Umbilical cord (tissue), 2 donors: ENCODE data around the gene RALGAPA1. TPM values are rescaled to one million over a fixed set of nuclear protein-coding genes. Genes with fewer than 3 reads are reported as not detected.
"Not testable (repeated sequence)": the region's sequence is repeated elsewhere in the genome, so short reads cannot be mapped to it uniquely, and the experiment has no call there.

Experiments
- DNase-seq: peaks from one replicate; pipeline ENCODE4 v3.0.0-alpha.2; 2015; ENCODE audit warnings: low spot score
- total RNA-seq: library from RNA; depleted of rRNA; stranded (reverse); fragments of >200 nt; gene quantifications from one replicate; pipeline ENCODE4 v1.2.3, GENCODE V29; 2014; ENCODE audit warnings: low replicate concordance; ENCODE audit not compliant: insufficient read depth

RALGAPA1 gene
- total RNA-seq, 1 donor from 2014 or later = 69.1 TPM

DNA sequence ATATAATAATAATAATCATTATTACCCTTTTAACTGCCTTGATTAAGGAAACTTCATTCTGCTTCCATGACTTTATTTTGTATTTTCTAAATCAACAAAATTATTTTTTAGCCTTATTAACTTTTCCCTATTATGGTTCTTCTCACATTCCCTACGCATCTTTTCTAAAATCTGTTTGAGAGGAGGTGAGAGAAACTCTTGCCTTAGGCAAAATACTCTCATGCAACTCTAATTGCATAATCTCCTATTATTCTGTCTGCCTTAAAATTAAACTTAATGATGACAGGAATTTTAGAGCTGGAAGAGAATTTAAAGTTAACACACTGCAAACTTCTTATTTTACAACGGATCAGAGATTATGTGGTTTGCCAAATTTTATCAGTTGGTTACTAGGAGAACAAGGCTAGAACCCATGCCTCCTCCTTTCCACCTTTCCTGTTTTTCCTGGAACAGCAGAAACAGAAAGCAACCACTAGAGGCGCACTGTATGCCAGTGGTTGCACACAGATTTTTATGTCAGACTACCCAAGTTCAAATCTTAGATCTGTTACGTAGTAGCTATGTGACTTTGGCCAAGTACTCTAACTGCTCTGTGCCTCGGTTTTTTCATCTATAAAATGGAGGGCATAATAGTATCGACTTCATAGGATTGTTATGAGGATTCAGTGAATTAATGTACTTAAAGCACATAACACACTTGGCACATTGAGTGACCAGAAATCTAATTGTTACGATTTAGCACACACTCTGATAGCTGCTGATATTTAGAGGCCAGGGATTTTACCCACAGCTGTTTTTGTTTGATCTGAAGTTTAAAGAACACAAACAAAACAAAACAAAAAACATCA lies 12.7 kb upstream of the RALGAPA1 start:
- peak; percentile 38 for DNase-seq

DNA sequence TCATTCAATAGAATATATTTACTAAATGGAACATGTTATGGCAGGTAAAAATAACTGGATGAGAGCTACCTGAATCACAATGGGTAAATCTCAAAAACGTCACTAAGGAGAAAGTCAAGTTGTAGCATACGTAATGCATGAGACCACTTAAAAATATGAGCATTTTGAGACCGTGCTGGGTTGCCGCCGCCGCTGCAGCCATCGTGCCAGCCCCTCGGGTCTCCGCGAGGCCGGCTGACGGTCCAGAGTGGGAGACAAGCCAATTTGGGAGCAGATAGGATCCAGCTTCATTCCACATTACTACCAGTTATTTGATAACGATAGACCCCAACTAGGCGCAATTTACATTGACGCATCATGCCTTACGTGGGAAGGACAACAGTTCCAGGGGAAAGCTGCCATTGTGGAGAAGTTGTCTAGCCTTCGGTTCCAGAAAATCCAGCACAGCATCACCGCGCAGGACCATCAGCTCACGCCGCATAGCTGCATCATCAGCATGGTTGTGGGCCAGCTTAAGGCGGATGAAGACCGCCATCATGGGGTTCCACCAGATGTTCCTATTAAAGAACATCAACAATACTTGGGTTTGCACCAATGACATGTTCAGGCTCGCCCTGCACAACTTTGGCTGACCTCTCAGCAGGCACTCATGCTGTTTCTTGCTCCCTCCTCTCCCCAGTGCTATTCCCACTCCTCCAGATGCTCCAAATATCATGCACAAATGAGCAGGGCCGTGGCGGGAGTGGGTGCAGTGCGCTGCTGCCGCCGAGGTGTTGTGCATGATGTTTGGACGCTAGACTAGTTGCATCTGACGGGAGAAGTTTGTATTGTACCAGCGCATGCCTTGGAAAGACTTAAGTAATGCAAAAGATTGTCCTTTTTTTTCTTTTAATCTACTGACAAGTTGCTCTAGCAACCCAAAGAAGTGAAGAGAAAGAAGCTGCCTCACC lies 10.8 kb upstream of the RALGAPA1 start:
- no peak for DNase-seq

GRCh38 chr14:35818346-35819115 lies 9.4 kb upstream of the RALGAPA1 start:
- peak; percentile 50 for DNase-seq

- DNase-seq = peak; percentile 25
These were observed 5.4 kb upstream of the RALGAPA1 start for GRCh38 chr14:35814371-35815005.

- DNase-seq = no peak
These were observed 1.9 kb upstream of the RALGAPA1 start for GRCh38 chr14:35810963-35811362.

- DNase-seq = no peak
These were observed 502 bp upstream of the RALGAPA1 start for GRCh38 chr14:35809597-35809996.

DNA sequence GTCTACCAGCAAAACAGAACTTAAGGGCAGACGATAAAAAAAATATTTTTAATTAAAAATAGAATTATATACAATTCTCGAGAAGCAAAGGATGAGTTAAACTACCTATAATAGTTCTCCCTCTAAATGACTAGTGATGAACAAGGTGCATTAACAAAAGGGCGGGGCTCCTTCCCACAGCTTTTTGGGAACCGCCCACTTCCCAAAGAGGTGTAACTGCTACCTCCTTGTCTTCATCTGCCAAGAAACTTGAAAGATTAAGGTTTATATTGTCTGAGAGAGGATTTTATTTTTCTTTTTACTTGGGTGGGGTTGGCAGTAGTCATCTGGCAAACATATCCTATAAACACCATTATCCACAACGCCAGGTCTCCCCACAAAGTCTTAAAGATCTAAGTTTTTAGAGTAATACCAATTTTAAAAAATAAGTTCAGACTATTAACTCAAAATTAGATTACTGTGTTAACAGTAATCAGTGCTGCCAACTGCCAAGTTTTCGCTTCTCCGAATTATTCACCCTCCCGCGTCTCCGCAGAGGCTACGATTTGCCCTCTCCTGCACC lies 938 bp downstream of the RALGAPA1 start:
- peak; percentile 24 for DNase-seq

- DNase-seq = no peak
These were observed 1.7 kb downstream of the RALGAPA1 start for GRCh38 chr14:35807131-35807961.

DNA sequence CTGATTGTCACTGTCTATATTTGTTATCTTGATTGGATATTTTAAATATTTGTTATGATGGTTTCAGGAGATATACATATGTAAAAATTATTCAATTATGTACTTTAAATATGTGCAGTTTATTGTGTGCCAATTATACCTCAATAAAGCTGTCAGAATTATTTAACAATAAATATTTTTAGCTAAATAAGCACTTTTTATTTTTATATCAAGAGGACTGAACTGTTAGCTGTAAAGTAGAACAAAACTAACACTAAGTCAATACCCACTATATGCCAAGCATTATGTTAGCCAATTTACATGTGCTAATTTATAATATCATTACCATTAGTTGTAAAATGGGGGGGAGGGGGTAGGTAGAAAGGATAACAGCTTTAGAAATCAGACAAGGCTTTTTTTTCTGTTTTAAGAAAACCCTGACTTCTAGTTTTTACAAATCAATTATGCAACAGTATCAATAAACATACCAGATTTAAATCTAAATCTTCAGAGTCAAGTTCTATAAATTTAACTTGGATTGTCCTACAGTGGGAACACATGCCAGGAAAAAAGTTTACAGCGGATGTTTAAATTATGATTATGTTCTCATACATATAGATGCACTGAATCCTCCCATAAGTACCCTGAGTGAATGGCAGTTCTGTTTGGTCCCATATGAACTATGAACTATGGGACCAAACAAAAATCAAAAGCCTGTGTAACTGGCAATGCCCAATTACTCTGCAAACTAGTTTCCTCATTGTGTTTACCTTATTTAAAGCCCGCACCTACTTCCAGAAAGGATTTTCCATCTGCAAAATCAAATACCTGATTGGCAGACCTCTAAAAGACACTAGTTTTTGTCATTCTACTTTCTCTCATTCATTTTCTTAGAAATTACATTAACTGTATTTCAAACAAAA lies 2.8 kb downstream of the RALGAPA1 start:
- DNase-seq = no peak

DNA sequence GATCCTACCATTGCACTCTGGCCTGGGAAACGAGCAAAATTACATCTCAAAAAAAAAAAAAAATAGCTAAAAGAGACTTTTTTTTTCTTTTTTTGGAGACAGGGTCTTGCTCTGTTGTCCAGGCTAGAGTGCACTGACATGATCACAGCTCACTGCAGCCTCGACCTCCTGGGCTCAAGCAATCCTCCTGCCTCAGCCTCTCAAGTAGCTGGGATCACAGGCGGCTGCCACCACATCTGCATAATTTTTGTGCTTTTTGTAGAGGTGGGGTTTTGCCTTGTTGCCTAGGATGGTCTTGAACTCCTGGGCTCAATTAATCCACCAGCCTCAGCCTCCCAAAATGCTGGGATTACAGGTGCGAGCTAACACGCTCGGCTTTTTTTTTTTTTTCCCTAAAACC lies 11.3 kb downstream of the RALGAPA1 start:
- DNase-seq = no peak

- DNase-seq = no peak
These were observed 19.4 kb downstream of the RALGAPA1 start for GRCh38 chr14:35789651-35790050.

DNA sequence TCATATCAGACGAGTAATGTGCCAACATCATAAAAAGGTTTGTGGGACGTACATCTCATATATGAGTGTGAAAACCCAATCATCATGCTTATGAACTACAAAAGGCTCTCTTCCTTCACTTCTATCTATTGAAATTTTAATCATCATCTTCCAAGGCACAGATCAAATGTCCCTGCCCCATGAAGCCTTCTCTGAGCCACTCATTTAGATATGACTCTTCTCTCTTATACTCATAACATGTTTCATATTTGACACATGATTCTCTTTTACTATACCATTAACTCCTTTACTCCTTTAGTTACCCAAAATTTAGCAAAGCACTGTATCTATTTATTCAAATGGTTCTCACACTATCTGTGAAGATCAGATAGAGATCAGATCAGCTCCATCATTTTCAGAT lies 22.2 kb downstream of the RALGAPA1 start:
- no peak for DNase-seq

- DNase-seq = no peak
These were observed 25.4 kb downstream of the RALGAPA1 start for GRCh38 chr14:35783699-35784098.

DNA sequence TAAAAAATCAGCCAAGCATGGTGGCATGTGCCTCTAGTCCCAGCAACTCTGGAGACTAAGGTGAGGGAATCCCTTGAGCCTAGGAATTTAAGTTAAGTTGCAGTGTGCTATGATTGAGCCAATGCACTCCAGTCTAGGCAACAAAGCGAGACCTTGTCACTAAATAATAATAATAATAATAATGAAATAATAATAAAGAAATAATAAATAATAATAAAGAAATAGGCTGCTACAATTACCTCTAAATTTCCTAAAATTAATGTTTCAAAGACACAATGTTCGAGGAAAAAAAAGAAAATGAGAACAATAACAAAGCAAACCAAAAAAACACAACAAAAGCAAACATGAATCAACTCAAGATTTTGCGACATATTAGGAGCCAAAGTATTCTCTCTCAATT lies 29.7 kb downstream of the RALGAPA1 start:
- no peak for DNase-seq

- not testable (repeated sequence) for DNase-seq
These were observed 31.5 kb downstream of the RALGAPA1 start for GRCh38 chr14:35777550-35777949.

GRCh38 chr14:35776823-35777222 lies 32.3 kb downstream of the RALGAPA1 start:
- DNase-seq = no peak

GRCh38 chr14:35776085-35776484 lies 33.0 kb downstream of the RALGAPA1 start:
- not testable (repeated sequence) for DNase-seq

DNA sequence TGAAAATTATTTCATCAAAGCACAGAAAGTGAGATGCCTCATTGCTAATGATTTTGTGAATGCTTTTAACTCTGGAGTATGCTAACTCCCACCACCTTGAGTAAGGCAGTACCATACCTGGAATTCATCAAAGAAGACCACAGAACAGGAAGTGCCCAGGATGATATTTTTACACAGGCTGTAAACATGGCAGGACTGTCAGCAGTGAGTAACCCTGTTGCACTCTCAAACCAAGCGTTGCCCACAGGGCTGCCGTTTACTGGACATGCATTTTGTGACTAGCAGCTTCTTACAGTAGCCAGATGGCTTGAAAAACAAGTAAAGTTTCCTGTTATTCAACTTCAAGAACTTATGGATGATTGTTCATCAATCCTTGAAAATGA lies 42.4 kb downstream of the RALGAPA1 start:
- DNase-seq = no peak
